Lower leg skin (tissue), 3 donors: ENCODE measurements around the gene BBS1.

Source experiments
- POLR2A ChIP-seq, 2 donors: fragments of 450-650 bp; IDR thresholded peaks; one replicate each; pipeline ENCODE4 v1.6.1; 2016 to 2017; ENCODE audit warnings: antibody characterized with exemption in 2 of 2, mild to moderate bottlenecking in 1 of 2, moderate library complexity in 1 of 2
- TF ChIP-seq, protein P1 (sequence below), 3 donors: fragments of 450-650 bp; IDR thresholded peaks; one replicate each; pipeline ENCODE4 v1.5.1; 2016; ENCODE audit warnings: antibody characterized with exemption in 3 of 3, mild to moderate bottlenecking in 3 of 3, moderate library complexity in 2 of 3

DNA sequence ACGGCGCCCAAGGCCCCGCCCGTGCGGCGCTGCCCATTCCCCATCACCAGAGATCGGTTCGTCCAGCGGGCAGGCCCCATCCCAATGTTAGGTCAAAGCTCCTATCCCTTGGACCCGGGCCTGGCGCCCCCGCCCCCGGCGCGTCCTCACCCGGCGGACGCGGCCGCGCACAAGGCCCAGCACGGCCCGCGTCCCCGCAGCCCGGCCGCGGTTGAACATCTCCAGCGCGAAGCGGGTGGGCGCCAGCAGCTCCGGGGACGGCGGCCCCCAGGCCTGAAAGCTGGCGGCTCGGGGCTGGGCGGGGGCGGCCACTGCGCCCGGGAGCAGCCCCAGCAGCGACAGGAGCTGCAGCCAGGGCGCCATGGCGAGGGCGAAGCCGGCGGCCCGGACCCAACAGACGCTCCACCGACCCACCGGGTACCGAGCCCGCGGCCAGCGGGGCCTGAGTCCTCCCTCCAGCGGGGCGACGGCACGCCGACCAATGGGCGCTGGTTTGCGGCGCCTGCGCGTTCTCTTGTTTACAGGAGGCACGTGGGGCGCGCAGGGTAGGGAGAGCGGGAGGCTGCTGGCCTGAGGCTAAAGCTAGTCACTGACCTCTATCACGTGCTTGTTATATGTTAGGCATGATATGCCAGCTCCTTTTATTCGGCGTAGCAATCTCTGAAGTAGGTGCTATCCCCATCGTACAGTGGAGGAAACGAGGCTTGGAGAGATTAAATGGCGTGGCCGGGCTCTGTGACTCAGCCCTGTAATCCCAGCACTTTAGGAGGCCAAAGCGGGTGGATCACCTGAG is 57.9 kb downstream of the BBS1 start, which contains the start of gene CTSF:
- TF ChIP-seq, protein P1, sequence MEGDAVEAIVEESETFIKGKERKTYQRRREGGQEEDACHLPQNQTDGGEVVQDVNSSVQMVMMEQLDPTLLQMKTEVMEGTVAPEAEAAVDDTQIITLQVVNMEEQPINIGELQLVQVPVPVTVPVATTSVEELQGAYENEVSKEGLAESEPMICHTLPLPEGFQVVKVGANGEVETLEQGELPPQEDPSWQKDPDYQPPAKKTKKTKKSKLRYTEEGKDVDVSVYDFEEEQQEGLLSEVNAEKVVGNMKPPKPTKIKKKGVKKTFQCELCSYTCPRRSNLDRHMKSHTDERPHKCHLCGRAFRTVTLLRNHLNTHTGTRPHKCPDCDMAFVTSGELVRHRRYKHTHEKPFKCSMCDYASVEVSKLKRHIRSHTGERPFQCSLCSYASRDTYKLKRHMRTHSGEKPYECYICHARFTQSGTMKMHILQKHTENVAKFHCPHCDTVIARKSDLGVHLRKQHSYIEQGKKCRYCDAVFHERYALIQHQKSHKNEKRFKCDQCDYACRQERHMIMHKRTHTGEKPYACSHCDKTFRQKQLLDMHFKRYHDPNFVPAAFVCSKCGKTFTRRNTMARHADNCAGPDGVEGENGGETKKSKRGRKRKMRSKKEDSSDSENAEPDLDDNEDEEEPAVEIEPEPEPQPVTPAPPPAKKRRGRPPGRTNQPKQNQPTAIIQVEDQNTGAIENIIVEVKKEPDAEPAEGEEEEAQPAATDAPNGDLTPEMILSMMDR (IDR thresholded peaks at IDR 0.05) = no peak
- TF ChIP-seq POLR2A (IDR thresholded peaks at IDR 0.05) = no peak
